Activated T-cell treated with anti-CD3 and anti-CD28 coated beads, Interleukin-2, amount 50 U/mL, for 72 hours (primary cell): Measurements from ENCODE around the gene ZMYND11. TPM values are rescaled to one million over a fixed set of nuclear protein-coding genes. Genes with fewer than 3 reads are reported as not detected.
A peak's percentile ranks its signal among the peaks of the same experiment; 100 is the strongest.

Experiments
- ATAC-seq, 2 donors: fragments of 150-1000 bp; cut with Tn5 transposase; replicated peaks in 1 of 2; 2 replicates each; pipeline ENCODE4 v1.10.0; 2021; ENCODE audit warnings: moderate library complexity in 2 of 2, mild to moderate bottlenecking in 1 of 2
- DNase-seq, 2 donors: peaks; one replicate each; pipeline ENCODE4 v3.0.0; 2021 to 2022; ENCODE audit warnings: mixed read lengths in 1 of 2
- H3K27ac Mint-ChIP-seq: one replicate; pipeline ENCODE4 v1.8.0; 2022; ENCODE audit warnings: mild to moderate bottlenecking, moderate library complexity, mixed read lengths
- H3K27me3 Mint-ChIP-seq: one replicate; pipeline ENCODE4 v1.8.0; 2022; ENCODE audit warnings: low read depth, mixed read lengths
- H3K36me3 Mint-ChIP-seq, 2 donors: one replicate each; pipeline ENCODE4 v1.8.0; 2022; ENCODE audit warnings: mixed read lengths in 2 of 2, mild to moderate bottlenecking in 1 of 2; ENCODE audit not compliant: insufficient read depth in 2 of 2
- H3K4me1 Mint-ChIP-seq: one replicate; pipeline ENCODE4 v1.8.0; 2022; ENCODE audit warnings: low read depth, mixed read lengths
- H3K4me3 Mint-ChIP-seq, 2 donors: one replicate each; pipeline ENCODE4 v1.8.0; 2022; ENCODE audit warnings: mild to moderate bottlenecking in 2 of 2, mixed read lengths in 2 of 2, moderate library complexity in 2 of 2
- H3K9me3 Mint-ChIP-seq, 2 donors: one replicate each; pipeline ENCODE4 v1.8.0; 2022; ENCODE audit warnings: mixed read lengths in 2 of 2
- total RNA-seq, 2 donors: library from RNA; stranded (reverse); gene quantifications; one replicate each; pipeline ENCODE4 v1.2.3, GENCODE V29; 2022

The ZMYND11 gene
- total RNA-seq, 2 donors from 2014 or later = 24.6 to 30.1 TPM

- Mint-ChIP-seq H3K36me3 (no peaks in the 10 kb centered on the region), H3K4me1 (no peaks in the 10 kb centered on the region), H3K4me3 (no peak overlapping the region), H3K27me3 (no peaks in the 10 kb centered on the region), H3K9me3 (no peaks in the 10 kb centered on the region), H3K27ac (no peak overlapping the region)
- DNase-seq = no peak
- ATAC-seq = no peak
Measured at GRCh38 chr10:273088-273487, 137.8 kb downstream of the ZMYND11 start.

- no peaks in the 10 kb centered on the region for H3K27me3 Mint-ChIP-seq
- H3K27ac Mint-ChIP-seq = no peak overlapping the region
- DNase-seq = no peak
- H3K4me1 Mint-ChIP-seq = no peaks in the 10 kb centered on the region
- no peak overlapping the region for H3K4me3 Mint-ChIP-seq
- H3K9me3 Mint-ChIP-seq = no peaks in the 10 kb centered on the region
- no peak for ATAC-seq
- H3K36me3 Mint-ChIP-seq = no peaks in the 10 kb centered on the region
Measured at GRCh38 chr10:274866-275265, 139.6 kb downstream of the ZMYND11 start.

GRCh38 chr10:275680-276079 is 140.4 kb downstream of the ZMYND11 start:
- H3K4me1 Mint-ChIP-seq = no peaks in the 10 kb centered on the region
- H3K4me3 Mint-ChIP-seq = no peak overlapping the region
- no peaks in the 10 kb centered on the region for H3K27me3 Mint-ChIP-seq
- no peak for DNase-seq
- H3K27ac Mint-ChIP-seq = no peak overlapping the region
- no peaks in the 10 kb centered on the region for H3K36me3 Mint-ChIP-seq
- no peaks in the 10 kb centered on the region for H3K9me3 Mint-ChIP-seq
- ATAC-seq = no peak

GRCh38 chr10:277963-278362 is 142.7 kb downstream of the ZMYND11 start:
- DNase-seq (no peak), ATAC-seq (no peak)
- Mint-ChIP-seq H3K27me3 (no peaks in the 10 kb centered on the region), H3K9me3 (no peaks in the 10 kb centered on the region), H3K4me3 (no peak overlapping the region), H3K36me3 (no peaks in the 10 kb centered on the region), H3K4me1 (no peaks in the 10 kb centered on the region), H3K27ac (no peak overlapping the region)

DNA sequence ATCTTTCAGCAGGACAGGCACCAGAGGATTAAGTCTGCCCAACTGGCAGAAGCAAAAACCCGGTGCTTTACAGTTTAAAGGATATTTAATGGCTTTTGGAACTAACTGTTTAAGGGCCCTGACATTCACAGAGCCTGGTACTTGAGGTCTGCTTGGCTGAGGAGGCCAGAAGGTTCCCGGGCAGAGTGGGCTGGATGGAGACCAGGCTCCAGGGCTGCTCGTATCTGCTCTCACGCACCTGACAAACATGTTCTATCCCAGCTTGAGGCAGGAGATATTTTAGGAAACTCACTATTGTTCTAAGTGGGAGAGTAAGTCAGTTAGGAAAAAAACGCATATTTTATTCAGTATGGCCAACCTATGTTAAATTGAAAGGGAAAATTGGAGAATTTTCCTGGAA is 143.5 kb downstream of the ZMYND11 start:
- Mint-ChIP-seq H3K36me3 (no peaks in the 10 kb centered on the region), H3K4me1 (peaks cover 3% of the 10 kb centered on the region), H3K9me3 (no peaks in the 10 kb centered on the region), H3K27ac (no peak overlapping the region), H3K27me3 (no peaks in the 10 kb centered on the region), H3K4me3 (no peak overlapping the region)
- DNase-seq (no peak), ATAC-seq (no peak)

- no peak for ATAC-seq
- Mint-ChIP-seq H3K9me3 (no peaks in the 10 kb centered on the region), H3K4me1 (peaks cover 8% of the 10 kb centered on the region), H3K4me3 (no peak overlapping the region), H3K27ac (no peak overlapping the region), H3K27me3 (no peaks in the 10 kb centered on the region), H3K36me3 (peaks cover 0 to 2% of the 10 kb centered on the region in 2 donors)
- no peak for DNase-seq
Measured at GRCh38 chr10:279232-279631, 144.0 kb downstream of the ZMYND11 start.

- H3K9me3 Mint-ChIP-seq = no peaks in the 10 kb centered on the region
- no peak for ATAC-seq
- peaks cover 12% of the 10 kb centered on the region for H3K4me1 Mint-ChIP-seq
- no peak for DNase-seq
- no peak overlapping the region for H3K27ac Mint-ChIP-seq
- peaks cover 0 to 4% of the 10 kb centered on the region in 2 donors for H3K36me3 Mint-ChIP-seq
- no peak overlapping the region for H3K4me3 Mint-ChIP-seq
- no peaks in the 10 kb centered on the region for H3K27me3 Mint-ChIP-seq
Measured at GRCh38 chr10:279655-280054, 144.4 kb downstream of the ZMYND11 start.

DNA sequence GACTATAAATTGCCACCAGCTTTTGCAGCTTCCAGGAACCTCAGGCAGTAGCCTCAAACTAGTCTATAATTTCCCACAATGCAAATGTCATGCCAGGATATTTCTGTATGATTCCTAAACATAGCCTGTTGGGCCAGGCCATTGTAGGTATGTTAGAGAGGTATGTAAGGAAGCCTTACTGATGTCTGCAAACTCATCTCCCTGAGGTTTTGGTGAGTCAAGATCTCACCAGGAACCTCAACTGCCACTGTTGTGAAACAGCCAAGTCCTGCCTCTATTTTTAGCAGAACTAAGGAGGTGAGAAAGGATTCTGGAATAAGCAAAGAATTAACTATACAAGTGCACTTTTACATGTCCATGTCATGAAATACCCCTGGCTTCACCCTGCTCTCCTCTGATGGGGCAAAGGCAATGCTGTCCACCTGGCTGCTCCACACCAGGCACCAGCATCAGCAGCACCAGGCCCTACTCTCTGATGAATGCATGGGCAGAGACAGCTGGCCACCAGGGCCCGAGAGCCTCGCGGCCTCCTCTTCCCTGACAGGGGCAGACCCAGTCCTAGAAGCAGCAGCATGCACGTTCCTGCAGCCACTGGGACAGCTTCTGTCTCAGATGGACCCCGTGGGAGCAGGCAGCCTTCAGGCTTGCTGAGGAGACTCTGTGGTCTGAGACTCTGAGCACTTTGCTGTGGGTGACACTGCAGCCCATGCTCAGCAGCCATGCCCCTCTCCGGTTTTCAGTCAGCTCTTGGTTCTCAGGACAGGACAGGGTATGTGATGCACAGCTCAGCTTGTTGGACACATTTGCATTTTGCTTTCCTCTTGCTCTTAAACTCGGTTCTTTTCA is 147.3 kb downstream of the ZMYND11 start:
- ATAC-seq = peak; percentile 46 to 61
- H3K9me3 Mint-ChIP-seq = no peaks in the 10 kb centered on the region
- peaks cover 16% of the 10 kb centered on the region for H3K4me1 Mint-ChIP-seq
- H3K4me3 Mint-ChIP-seq = peak overlapping the region in 1 of 2 donors; percentile 69
- H3K36me3 Mint-ChIP-seq = peaks cover 0 to 4% of the 10 kb centered on the region in 2 donors
- peak in 1 of 2 donors; percentile 31 for DNase-seq
- H3K27ac Mint-ChIP-seq = no peak overlapping the region
- no peaks in the 10 kb centered on the region for H3K27me3 Mint-ChIP-seq

GRCh38 chr10:283140-283479 is 147.9 kb downstream of the ZMYND11 start:
- H3K27ac Mint-ChIP-seq = no peak overlapping the region
- no peak for ATAC-seq
- no peaks in the 10 kb centered on the region for H3K27me3 Mint-ChIP-seq
- DNase-seq = no peak
- H3K36me3 Mint-ChIP-seq = peaks cover 0 to 4% of the 10 kb centered on the region in 2 donors
- peaks cover 16% of the 10 kb centered on the region for H3K4me1 Mint-ChIP-seq
- peak overlapping the region in 1 of 2 donors; percentile 69 for H3K4me3 Mint-ChIP-seq
- no peaks in the 10 kb centered on the region for H3K9me3 Mint-ChIP-seq

GRCh38 chr10:283916-284356 is 148.7 kb downstream of the ZMYND11 start:
- peak; percentile 46 to 67 for DNase-seq
- no peaks in the 10 kb centered on the region for H3K27me3 Mint-ChIP-seq
- no peaks in the 10 kb centered on the region for H3K9me3 Mint-ChIP-seq
- H3K27ac Mint-ChIP-seq = peak overlapping the region; percentile 30
- H3K4me1 Mint-ChIP-seq = peaks cover 16% of the 10 kb centered on the region
- peaks cover 0 to 4% of the 10 kb centered on the region in 2 donors for H3K36me3 Mint-ChIP-seq
- peak; percentile 85 to 90 for ATAC-seq
- peak overlapping the region; percentile 49 to 69 for H3K4me3 Mint-ChIP-seq

DNA sequence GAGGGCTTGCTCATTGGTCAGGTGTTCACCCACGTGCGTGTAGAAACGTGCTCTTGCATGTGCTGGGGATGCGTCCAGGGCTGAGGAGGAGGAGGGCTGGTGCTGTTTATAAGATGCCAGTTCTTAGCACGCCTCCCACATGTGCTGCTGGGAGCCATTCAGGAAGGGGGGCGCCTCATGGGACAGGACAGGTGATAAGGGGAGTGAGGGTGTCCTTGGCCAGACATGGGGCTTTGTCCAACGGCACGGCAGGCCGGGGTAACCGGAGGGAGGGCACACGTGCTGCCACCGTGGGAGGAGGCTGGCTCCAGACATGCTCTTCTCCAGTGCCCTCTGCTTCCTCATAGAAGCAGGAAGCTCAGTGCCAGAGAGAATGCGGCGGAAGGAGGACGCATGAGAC is 150.0 kb downstream of the ZMYND11 start:
- ATAC-seq (no peak), DNase-seq (no peak)
- Mint-ChIP-seq H3K27ac (no peak overlapping the region), H3K36me3 (peaks cover 0 to 4% of the 10 kb centered on the region in 2 donors), H3K27me3 (no peaks in the 10 kb centered on the region), H3K4me3 (no peak overlapping the region), H3K4me1 (peaks cover 16% of the 10 kb centered on the region), H3K9me3 (no peaks in the 10 kb centered on the region)

DNA sequence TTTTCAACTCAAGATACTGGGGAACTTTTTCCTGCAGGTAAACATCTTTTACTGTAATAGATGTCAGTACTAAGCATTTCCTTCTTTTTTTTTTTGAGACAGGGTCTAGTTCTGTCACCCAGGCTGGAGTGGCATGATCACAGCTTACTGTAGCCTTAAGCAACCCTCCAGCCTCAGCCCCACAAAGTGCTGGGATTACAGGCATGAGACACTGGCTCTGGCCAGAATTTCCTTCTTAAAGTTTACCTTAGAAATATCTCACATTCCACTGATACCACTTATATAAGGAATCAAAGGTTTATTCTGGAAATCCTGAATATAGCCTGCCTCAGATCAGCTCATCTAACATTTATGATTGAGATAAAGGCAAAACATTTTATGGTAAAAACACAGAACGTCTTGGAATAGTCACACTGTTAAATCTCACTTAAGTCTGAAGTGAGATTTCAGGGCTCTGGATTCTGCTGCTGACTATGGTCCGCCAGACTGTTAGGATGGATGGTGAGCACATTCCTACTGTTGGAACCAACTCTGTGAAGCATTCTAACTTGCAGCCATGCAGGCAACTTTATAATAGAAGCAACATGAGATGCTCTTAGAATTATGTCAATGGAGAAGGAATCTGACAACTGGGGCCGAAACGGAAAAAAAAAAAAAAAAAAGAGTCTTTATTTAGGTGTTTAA is 151.9 kb downstream of the ZMYND11 start:
- H3K36me3 Mint-ChIP-seq = peaks cover 0 to 4% of the 10 kb centered on the region in 2 donors
- DNase-seq = no peak
- no peaks in the 10 kb centered on the region for H3K9me3 Mint-ChIP-seq
- H3K27me3 Mint-ChIP-seq = no peaks in the 10 kb centered on the region
- H3K4me3 Mint-ChIP-seq = no peak overlapping the region
- no peak overlapping the region for H3K27ac Mint-ChIP-seq
- H3K4me1 Mint-ChIP-seq = peaks cover 16% of the 10 kb centered on the region
- ATAC-seq = no peak

DNA sequence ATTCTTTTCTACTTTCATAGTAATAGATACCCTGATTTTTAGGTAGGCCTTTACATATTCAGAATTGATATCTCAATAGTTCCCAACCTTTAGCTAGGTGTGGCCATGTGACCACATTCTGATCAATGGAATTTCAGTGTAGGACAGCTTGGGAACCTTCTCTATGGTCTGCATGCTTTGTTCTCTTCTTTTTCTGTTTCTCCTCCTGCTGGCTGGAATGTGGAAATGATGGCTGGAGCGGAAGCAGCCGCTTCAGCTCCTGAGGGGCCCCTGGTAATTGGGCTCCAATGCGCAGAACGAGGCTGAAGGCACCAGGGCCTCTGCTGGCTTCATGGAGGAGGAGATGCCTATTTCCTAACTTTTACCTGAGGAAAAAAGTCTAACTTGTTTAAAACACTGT is 152.6 kb downstream of the ZMYND11 start:
- Mint-ChIP-seq H3K27ac (no peak overlapping the region), H3K36me3 (peaks cover 0 to 4% of the 10 kb centered on the region in 2 donors), H3K27me3 (no peaks in the 10 kb centered on the region), H3K9me3 (no peaks in the 10 kb centered on the region), H3K4me1 (peaks cover 16% of the 10 kb centered on the region), H3K4me3 (no peak overlapping the region)
- no peak for DNase-seq
- ATAC-seq = no peak
